Nephron (organoid): ENCODE data around the gene MUC6.

Experiments
- H3K27ac Mint-ChIP-seq, 3 experiments: 2 replicates each; pipeline ENCODE4 v1.8.0; 2020; ENCODE audit warnings: mixed read lengths in 3 of 3, mild to moderate bottlenecking in 2 of 3, moderate library complexity in 1 of 3
- H3K27me3 Mint-ChIP-seq: 2 replicates; pipeline ENCODE4 v1.8.0; 2021; ENCODE audit warnings: low read depth, mild to moderate bottlenecking, moderate library complexity, mixed read lengths
- H3K36me3 Mint-ChIP-seq: 2 replicates; pipeline ENCODE4 v1.8.0; 2020; ENCODE audit warnings: low read depth, mixed read lengths
- H3K4me1 Mint-ChIP-seq: 2 replicates; pipeline ENCODE4 v1.8.0; 2020; ENCODE audit warnings: mixed read lengths
- H3K4me3 Mint-ChIP-seq, 3 experiments: 2 replicates each; pipeline ENCODE4 v1.8.0; 2020; ENCODE audit warnings: mild to moderate bottlenecking in 3 of 3, mixed read lengths in 3 of 3, moderate library complexity in 2 of 3
- H3K9me3 Mint-ChIP-seq: 2 replicates; pipeline ENCODE4 v1.8.0; 2020; ENCODE audit warnings: mixed read lengths
- CTCF ChIP-seq, 3 experiments: fragments of 200-600 bp; sonication (generic); IDR thresholded peaks; one replicate each; pipeline ENCODE4 v1.5.0; 2021; ENCODE audit warnings: antibody characterized with exemption in 3 of 3; ENCODE audit not compliant: unreplicated experiment in 3 of 3

MUC6 gene

GRCh38 chr11:1073261-1073724 is 36.8 kb upstream of the MUC6 start:
- Mint-ChIP-seq H3K4me1 (no peaks in the 10 kb centered on the region), H3K27ac (no peak overlapping the region), H3K27me3 (peaks cover 3% of the 10 kb centered on the region), H3K36me3 (no peaks in the 10 kb centered on the region), H3K4me3 (no peak overlapping the region), H3K9me3 (no peaks in the 10 kb centered on the region)
- no peak for TF ChIP-seq CTCF (IDR thresholded peaks at IDR 0.05; ENCODE audit: unreplicated experiment in 3 of 3)

GRCh38 chr11:1072821-1073231 is 36.3 kb upstream of the MUC6 start:
- Mint-ChIP-seq H3K4me3 (no peak overlapping the region), H3K27me3 (peaks cover 3% of the 10 kb centered on the region), H3K9me3 (no peaks in the 10 kb centered on the region), H3K4me1 (no peaks in the 10 kb centered on the region), H3K27ac (no peak overlapping the region), H3K36me3 (no peaks in the 10 kb centered on the region)
- no peak for TF ChIP-seq CTCF (IDR thresholded peaks at IDR 0.05; ENCODE audit: unreplicated experiment in 3 of 3)

GRCh38 chr11:1072116-1072820 is 35.8 kb upstream of the MUC6 start:
- TF ChIP-seq CTCF (IDR thresholded peaks at IDR 0.05; ENCODE audit: unreplicated experiment in 3 of 3): no peak
- H3K4me1 Mint-ChIP-seq: no peaks in the 10 kb centered on the region
- H3K4me3 Mint-ChIP-seq: no peak overlapping the region
- H3K27ac Mint-ChIP-seq: peak overlapping the region in 1 of 3 experiments; percentile 40
- H3K9me3 Mint-ChIP-seq: no peaks in the 10 kb centered on the region
- H3K27me3 Mint-ChIP-seq: peaks cover 3% of the 10 kb centered on the region
- H3K36me3 Mint-ChIP-seq: no peaks in the 10 kb centered on the region

GRCh38 chr11:1071571-1072115 is 35.1 kb upstream of the MUC6 start:
- Mint-ChIP-seq H3K27me3 (peaks cover 3% of the 10 kb centered on the region), H3K36me3 (no peaks in the 10 kb centered on the region), H3K4me3 (no peak overlapping the region), H3K4me1 (no peaks in the 10 kb centered on the region), H3K27ac (no peak overlapping the region), H3K9me3 (no peaks in the 10 kb centered on the region)
- TF ChIP-seq CTCF (IDR thresholded peaks at IDR 0.05; ENCODE audit: unreplicated experiment in 3 of 3): no peak

- H3K27me3 Mint-ChIP-seq: peaks cover 3% of the 10 kb centered on the region
- no peaks in the 10 kb centered on the region for H3K9me3 Mint-ChIP-seq
Observed at GRCh38 chr11:1070594-1071462, 34.3 kb upstream of the MUC6 start.

More at GRCh38 chr11:1070594-1071462, 34.3 kb upstream of the MUC6 start:
- Mint-ChIP-seq H3K4me1 (no peaks in the 10 kb centered on the region), H3K27ac (no peak overlapping the region), H3K36me3 (no peaks in the 10 kb centered on the region), H3K4me3 (no peak overlapping the region)
- TF ChIP-seq CTCF (IDR thresholded peaks at IDR 0.05; ENCODE audit: unreplicated experiment in 3 of 3): no peak
